DMS79 (cell line): ENCODE measurements around the gene SUMF1.

Experiments
- DNase-seq: peaks from one replicate; lab custom pipeline; 2025; lab: John Stamatoyannopoulos, UW

Gene SUMF1

DNA sequence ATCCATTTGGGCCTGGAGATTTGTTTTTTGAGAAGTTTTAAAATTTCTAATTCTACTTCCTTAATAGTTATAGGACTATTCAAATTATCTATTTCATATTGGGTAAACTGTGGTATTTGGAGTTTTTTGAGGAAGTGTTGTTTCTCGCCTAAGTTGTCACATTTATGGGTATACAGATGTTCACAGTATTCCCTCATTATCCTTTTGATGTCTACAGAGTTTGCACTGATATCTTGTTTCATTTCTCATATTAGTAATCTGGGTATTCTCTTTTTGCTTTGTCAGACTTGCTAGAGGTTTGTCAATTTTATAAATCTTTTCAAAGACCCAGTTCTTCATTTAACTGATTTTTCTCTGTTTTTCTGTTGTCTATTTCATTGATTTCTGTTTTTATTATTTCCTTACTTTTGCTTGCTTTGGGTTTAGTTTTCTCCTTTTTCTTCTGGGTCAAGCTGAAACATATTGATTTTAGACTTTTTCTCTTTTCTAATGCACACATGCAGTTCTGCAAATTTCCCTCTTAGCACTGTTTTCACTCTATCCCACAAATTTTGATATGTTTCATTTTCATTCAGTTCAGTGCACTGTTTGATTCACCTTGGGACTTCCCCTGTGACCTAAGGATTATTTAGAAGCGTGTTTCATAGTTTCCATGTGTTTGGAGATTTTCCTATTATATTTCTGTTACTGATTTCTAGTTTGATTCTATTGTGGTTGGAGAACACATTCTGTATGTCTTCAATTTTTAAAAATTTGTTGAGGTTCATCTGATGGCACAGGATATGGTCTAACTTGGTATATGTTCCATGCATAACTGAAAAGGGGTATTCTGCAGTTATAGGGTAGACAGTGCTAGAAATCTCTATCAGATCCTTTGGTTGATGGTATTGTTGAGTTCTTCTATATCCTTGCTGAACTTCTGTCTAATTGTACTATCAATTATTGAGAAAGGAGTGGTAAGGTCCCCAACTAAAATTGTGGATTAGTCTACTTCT is 79.6 kb downstream of the SUMF1 start:
- no peak for DNase-seq

DNA sequence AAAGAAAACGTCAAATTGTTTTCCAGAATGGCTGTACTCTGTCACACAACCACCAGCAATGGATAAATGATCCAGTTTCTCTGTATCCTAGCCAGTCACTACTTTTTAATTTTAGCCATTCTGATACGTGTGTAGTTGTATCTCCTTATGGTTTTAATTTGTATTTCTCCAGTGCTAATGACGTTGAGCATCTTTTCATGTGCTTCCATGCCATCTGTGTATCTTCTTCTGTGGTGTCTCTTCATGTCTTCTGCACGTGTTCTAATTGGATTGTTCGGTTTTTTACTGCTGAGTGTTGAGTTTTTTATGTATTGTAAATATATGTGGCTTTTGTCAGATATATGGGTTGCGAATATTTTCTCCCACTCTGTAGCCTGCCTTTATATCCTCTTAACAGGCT is 81.9 kb downstream of the SUMF1 start:
- DNase-seq, result no peak

- no peak for DNase-seq
Observed at GRCh38 chr3:4380013-4380412, 87.1 kb downstream of the SUMF1 start.

- no peak for DNase-seq
Observed at GRCh38 chr3:4376499-4376898, 90.6 kb downstream of the SUMF1 start.

- DNase-seq, result no peak
Observed at GRCh38 chr3:4375911-4376310, 91.2 kb downstream of the SUMF1 start.

DNA sequence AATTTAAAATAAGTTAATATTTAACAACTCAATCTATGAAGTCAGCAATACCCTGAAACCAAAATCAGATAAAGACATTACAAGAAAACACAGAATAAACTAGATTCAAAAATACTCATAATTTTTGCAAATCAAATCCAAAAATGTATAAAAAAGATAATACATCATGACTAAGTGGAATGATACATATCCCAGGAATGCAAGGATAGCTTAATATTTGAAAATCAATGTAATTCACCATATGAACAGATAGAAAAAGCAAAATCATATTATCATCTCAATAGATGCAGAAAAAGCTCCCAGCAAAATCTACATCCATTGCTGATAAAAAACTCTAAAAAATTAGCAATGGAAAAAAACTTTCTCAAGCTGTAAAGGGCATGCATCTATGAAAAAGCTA is 93.4 kb downstream of the SUMF1 start:
- DNase-seq, result no peak

GRCh38 chr3:4362523-4362922 is 104.5 kb downstream of the SUMF1 start:
- DNase-seq, result no peak

DNA sequence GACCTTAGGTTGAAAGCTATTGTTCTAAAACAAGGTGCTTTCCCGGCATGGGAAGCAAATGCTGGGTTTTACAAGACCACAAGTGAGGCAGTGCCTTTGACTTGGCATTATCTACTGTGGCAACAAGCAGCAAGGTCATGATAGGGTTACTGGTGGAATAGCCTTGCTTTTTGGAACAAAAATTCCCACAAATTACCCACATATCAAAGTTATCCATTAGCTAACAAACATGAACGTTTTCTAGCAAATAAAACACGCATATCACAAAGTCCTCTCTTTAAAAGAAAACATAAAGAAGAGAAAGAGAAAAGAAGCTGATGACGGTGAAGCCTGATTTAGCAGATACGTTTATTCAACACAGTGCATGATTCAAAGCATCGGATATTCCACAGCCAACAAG is 106.3 kb downstream of the SUMF1 start:
- no peak for DNase-seq

DNA sequence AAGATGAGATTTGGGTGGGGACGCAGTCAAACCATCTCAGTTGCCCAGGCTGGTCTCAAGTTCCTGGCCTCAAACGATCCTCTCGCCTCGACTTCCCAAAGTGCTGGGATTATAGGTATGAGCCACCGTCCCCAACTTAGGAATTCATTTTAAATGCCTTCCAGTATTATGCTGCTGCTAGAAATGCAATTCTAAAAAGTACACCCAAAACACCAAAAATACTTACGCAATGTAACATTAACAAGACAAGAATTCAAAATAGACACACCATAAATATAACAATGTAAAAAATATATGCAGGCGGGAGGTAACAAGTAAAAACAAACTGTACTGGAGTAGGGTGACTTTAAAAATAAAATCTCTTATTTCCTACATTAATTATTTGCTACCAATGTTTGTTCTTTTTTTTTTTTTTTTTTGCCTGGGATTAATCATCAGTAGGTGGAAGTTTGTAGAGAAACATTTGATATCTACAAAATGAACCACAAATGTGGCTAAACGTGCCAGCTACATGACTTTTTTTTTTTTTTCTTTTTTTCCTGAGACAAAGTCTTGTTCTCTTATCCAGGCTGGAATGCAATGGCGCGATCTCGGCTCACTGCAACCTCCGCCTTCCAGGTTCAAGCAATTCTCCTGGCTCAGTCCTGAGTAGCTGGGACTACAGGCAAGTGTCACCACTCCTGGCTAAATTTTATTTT is 107.1 kb downstream of the SUMF1 start:
- DNase-seq, result no peak

GRCh38 chr3:4358273-4358672 is 108.8 kb downstream of the SUMF1 start:
- no peak for DNase-seq

- no peak for DNase-seq
Observed at GRCh38 chr3:4356546-4357410, 110.3 kb downstream of the SUMF1 start.

- no peak for DNase-seq
Observed at GRCh38 chr3:4356220-4356540, 110.9 kb downstream of the SUMF1 start.

GRCh38 chr3:4355401-4356219 is 111.5 kb downstream of the SUMF1 start:
- DNase-seq, result peak; percentile 3

GRCh38 chr3:4351872-4352271 is 115.2 kb downstream of the SUMF1 start:
- no peak for DNase-seq

DNA sequence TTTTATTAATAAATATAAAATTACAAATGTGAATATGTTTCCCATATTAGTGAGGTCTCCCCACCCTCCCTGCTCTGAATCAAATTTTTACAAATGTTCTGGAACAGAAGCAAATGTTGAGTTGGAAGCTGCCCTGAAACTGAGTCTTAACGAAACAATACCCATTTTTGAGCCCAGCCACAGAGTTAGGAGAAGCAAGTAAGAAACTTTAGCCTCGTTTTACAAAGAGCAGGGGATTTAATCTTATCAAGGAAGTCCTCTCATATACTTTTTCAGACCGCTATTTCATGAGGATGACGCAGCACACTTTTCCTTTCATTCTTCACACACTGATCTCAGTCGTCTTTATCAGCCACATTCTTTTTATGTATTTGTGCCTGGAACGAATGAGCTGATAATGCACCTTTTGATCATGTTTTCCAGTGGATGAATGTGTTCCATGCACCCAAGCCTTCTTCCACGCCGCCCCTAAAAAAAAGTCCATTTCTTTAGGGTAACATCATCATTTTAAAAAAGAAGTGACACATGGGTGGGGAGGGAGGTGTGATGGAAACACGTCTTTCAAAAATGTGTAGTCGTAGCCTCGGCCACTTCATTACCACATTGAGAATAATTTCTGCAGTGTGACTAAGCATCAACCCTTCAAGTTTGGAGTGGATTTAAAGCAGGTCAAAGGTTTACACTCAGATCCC is 115.8 kb downstream of the SUMF1 start:
- DNase-seq, result no peak

DNA sequence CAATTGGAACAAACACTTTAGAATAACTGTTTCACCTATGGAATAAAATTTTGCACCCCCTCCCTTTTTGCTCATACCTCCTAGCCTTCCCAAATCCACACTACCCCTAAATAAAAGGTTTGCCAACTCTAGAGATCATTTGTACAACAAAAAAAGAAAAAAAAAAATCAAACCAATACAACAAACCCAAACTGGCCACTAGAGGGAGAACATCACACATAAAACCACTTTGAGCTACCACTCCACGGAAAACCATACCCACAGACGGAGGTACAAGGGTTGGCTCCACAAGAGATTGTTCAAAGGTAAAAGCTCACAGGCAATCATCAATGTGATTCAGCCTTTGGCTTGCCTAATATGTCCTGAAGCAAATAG is 116.3 kb downstream of the SUMF1 start:
- peak; percentile 10 for DNase-seq

DNA sequence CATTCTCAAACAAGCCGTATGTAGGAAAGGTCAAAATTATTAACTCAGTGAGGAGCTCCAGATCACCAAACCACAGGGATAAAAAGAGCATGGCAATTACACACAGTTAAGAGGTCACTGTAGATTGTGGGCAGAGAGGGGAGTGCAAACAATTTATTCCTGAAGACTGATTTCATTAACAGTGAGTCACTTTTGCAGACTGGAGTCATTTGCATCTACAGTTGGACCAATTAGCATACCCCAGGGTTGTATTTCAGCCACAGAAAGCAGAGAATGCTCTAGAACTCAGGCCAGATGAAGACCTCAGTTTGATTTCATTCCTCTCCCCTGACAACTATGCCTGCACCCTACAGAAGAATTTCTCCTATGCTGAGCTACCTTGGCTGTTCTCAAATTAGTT is 123.8 kb downstream of the SUMF1 start:
- no peak for DNase-seq

DNA sequence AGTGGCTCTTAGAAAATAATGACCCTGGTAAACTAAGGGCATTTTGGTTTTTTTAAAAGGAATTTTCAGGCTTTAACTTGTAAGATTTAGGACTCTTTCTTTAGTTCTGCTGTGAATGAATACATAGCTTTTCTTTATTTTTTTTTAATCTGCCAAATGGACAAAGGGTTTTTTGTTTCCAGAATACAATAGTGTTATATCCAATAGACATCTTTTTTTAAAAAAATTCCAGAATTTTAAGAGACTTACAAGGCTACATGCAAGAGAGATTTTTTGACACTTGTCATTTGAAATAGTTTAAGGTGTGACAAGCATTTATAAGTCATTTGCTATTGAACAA is 125.8 kb downstream of the SUMF1 start:
- no peak for DNase-seq

DNA sequence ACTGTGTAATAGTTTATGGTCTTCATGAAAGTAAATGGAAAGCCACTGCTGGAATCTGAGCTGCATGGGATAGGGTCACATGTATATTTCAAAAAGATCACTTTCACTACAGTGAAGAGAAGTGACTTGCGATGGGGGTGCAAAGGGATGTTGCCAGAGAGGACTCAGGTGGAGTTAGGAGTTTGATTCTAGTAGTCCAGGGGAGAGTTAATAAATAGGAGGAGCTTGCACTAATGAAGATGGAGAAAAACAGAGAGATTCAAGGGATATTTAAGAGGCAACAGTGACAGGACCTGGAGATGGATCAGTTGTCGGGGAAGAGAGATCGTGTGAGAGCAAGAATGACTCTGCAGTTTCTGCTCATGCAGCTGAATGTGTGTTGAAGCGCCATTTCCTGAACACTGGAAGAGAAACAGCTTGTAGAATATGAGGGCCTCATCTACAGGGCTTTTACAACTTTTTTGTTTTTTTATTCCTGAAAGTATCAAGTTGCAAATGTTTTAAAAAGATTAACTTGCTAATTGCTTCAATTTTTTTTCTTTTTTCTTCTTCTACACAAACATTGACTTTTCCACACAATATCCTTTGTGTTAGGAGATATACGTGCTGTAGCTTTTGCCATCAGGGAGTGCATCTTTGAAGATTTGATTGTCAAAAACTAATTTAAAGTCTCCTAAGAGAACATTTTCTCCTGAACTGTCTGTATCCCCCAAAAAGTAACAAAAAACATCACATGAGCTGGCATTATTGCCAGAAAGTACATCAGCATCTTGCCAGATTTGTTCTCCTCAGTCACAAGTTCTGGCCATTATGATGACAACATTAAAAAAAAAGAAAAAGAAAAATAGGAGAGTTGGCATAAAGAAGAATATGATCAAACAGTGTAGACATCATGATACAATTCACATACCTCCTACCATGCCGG is 126.4 kb downstream of the SUMF1 start:
- no peak for DNase-seq

GRCh38 chr3:4340077-4340410 is 127.0 kb downstream of the SUMF1 start:
- DNase-seq, result no peak
